CD14-positive monocyte (primary cell): ENCODE results near the gene MZB1. TPM values are rescaled to one million over a fixed set of nuclear protein-coding genes. Genes with fewer than 3 reads are reported as not detected.

Experiments used
- DNase-seq, 3 donors: peaks; one replicate each; pipeline ENCODE4 v3.0.0-alpha.2; 2011 to 2022
- H2AFZ ChIP-seq: 2 replicates; pipeline ENCODE4 v1.6.0; 2012; ENCODE audit warnings: mild to moderate bottlenecking, low read depth, low read length, inconsistent platforms; ENCODE audit not compliant: insufficient read depth, poor library complexity, severe bottlenecking
- H3K27ac ChIP-seq, 2 donors: 1 replicate in 1 of 2; 2 replicates in 1 of 2; pipeline ENCODE4 v1.5.1; 2012 to 2013; ENCODE audit warnings: low read length in 2 of 2, control low read depth in 1 of 2, inconsistent platforms in 1 of 2, low read depth in 1 of 2, mild to moderate bottlenecking in 1 of 2
- H3K27me3 ChIP-seq, 2 donors: one replicate each; pipeline versions ENCODE4 v1.6.0 to v1.6.1; 2011 to 2013; ENCODE audit warnings: low read length in 2 of 2; ENCODE audit not compliant: control insufficient read depth in 2 of 2, insufficient read depth in 2 of 2
- H3K36me3 ChIP-seq, 2 donors: replicated peaks in 1 of 2; 1 replicate in 1 of 2; 2 replicates in 1 of 2; pipeline versions ENCODE4 v1.5.1 to v1.6.1; 2012 to 2013; ENCODE audit warnings: low read length in 2 of 2, control low read depth in 1 of 2, inconsistent platforms in 1 of 2, mild to moderate bottlenecking in 1 of 2; ENCODE audit not compliant: insufficient read depth in 2 of 2, control insufficient read depth in 1 of 2
- H3K4me1 ChIP-seq, 2 donors: 1 replicate in 1 of 2; 2 replicates in 1 of 2; pipeline versions ENCODE4 v1.5.1 to v1.6.1; 2012 to 2013; ENCODE audit warnings: low read length in 2 of 2, control low read depth in 1 of 2, inconsistent platforms in 1 of 2, mild to moderate bottlenecking in 1 of 2, moderate library complexity in 1 of 2; ENCODE audit not compliant: insufficient read depth in 2 of 2, control insufficient read depth in 1 of 2
- H3K4me2 ChIP-seq: replicated peaks from 2 replicates; pipeline ENCODE3; 2012; ENCODE audit warnings: low read length, moderate library complexity, mild to moderate bottlenecking; ENCODE audit not compliant: poor library complexity, severe bottlenecking; ENCODE audit errors: extremely low read depth
- H3K4me3 ChIP-seq, 3 experiments: fragments of 200-600 bp in 1 of 3; sonication (generic) in 1 of 3; replicated peaks in 1 of 3; 1 replicate in 2 of 3; 2 replicates in 1 of 3; pipeline ENCODE4 v1.5.1; 2011 to 2013; ENCODE audit warnings: low read length in 3 of 3, mild to moderate bottlenecking in 3 of 3, control low read depth in 2 of 3, low read depth in 2 of 3, inconsistent platforms in 1 of 3, moderate library complexity in 1 of 3
- H3K79me2 ChIP-seq: 2 replicates; pipeline ENCODE4 v1.6.0; 2012; ENCODE audit warnings: mild to moderate bottlenecking, control low read depth, inconsistent platforms, low read length, moderate library complexity; ENCODE audit not compliant: insufficient read depth
- H3K9ac ChIP-seq: 2 replicates; pipeline ENCODE4 v1.6.0; 2017; ENCODE audit warnings: low read length, mild to moderate bottlenecking; ENCODE audit not compliant: insufficient read depth, poor library complexity, severe bottlenecking
- H3K9me3 ChIP-seq, 2 donors: replicated peaks in 1 of 2; 1 replicate in 1 of 2; 2 replicates in 1 of 2; pipeline versions ENCODE4 v1.5.1 to v1.6.1; 2012 to 2013; ENCODE audit warnings: low read length in 2 of 2, control low read depth in 1 of 2; ENCODE audit not compliant: control insufficient read depth in 1 of 2, insufficient read depth in 1 of 2
- H4K20me1 ChIP-seq: 2 replicates; pipeline ENCODE4 v1.6.0; 2012; ENCODE audit warnings: mild to moderate bottlenecking, low read length, control low read depth, moderate library complexity; ENCODE audit not compliant: insufficient read depth
- H3K27ac Mint-ChIP-seq, 7 donors: one replicate each; pipeline ENCODE4 v1.8.0; 2020; ENCODE audit warnings: mild to moderate bottlenecking in 7 of 7, mixed read lengths in 7 of 7, moderate library complexity in 6 of 7, inconsistent platforms in 2 of 7
- H3K27me3 Mint-ChIP-seq, 3 donors: one replicate each; pipeline ENCODE4 v1.8.0; 2021 to 2022; ENCODE audit warnings: low read depth in 3 of 3, mild to moderate bottlenecking in 3 of 3, mixed read lengths in 3 of 3, moderate library complexity in 3 of 3, inconsistent platforms in 1 of 3
- H3K36me3 Mint-ChIP-seq, 2 donors: one replicate each; pipeline ENCODE4 v1.8.0; 2020; ENCODE audit warnings: mixed read lengths in 2 of 2, inconsistent platforms in 1 of 2, mild to moderate bottlenecking in 1 of 2
- H3K4me1 Mint-ChIP-seq: one replicate; pipeline ENCODE4 v1.8.0; 2020; ENCODE audit warnings: mild to moderate bottlenecking, mixed read lengths
- H3K4me3 Mint-ChIP-seq, 2 donors: one replicate each; pipeline ENCODE4 v1.8.0; 2020; ENCODE audit warnings: mild to moderate bottlenecking in 2 of 2, mixed read lengths in 2 of 2, moderate library complexity in 1 of 2
- H3K9me3 Mint-ChIP-seq, 7 donors: one replicate each; pipeline ENCODE4 v1.8.0; 2020 to 2022; ENCODE audit warnings: mixed read lengths in 7 of 7, mild to moderate bottlenecking in 6 of 7, moderate library complexity in 6 of 7, inconsistent platforms in 2 of 7
- CTCF ChIP-seq: fragments of 200-600 bp; IDR thresholded peaks from one replicate; pipeline ENCODE4 v1.8.0; 2022; ENCODE audit warnings: antibody characterized with exemption, mild to moderate bottlenecking
- WGBS: methylation state at CpG from one replicate; pipeline ENCODE4 v1.1.5; 2013; ENCODE audit warnings: missing lambda C conversion rate; ENCODE audit not compliant: insufficient coverage; 5-methylcytosine and 5-hydroxymethylcytosine counted together
- intact Hi-C, 2 donors: fragments of 100-400 bp; cut with micrococcal nuclease; formaldehyde crosslinking; loops; one replicate each; pipeline versions ENCODE4 v1.15.0 to v1.15.1; 2023
- polyA plus RNA-seq, 3 donors: library from polyadenylated mRNA; depleted of rRNA in 1 of 3; unstranded in 2 of 3; stranded (reverse) in 1 of 3; fragments of 300-500 nt in 2 of 3; fragments of >200 nt in 1 of 3; fragmentation: Illumina TruSeq in 2 of 3; gene quantifications; 1 replicate in 2 of 3; 2 replicates in 1 of 3; pipeline ENCODE4 v1.2.3, GENCODE V29; 2012 to 2021

The MZB1 gene
- polyA plus RNA-seq, 3 donors: 0.30 to 0.52 TPM; not detected in 1

- H3K36me3 ChIP-seq: no peaks in the 10 kb centered on the region
- no peaks in the 10 kb centered on the region for H4K20me1 ChIP-seq
- H3K27me3 ChIP-seq: no peaks in the 10 kb centered on the region
- H3K27ac ChIP-seq: no peak overlapping the region
- H3K4me1 Mint-ChIP-seq: no peaks in the 10 kb centered on the region
- 96% methylated on average over 5 of the region's 6 CpGs for WGBS
- H3K9me3 Mint-ChIP-seq: no peaks in the 10 kb centered on the region
- no peaks in the 10 kb centered on the region for H3K9me3 ChIP-seq
- no peaks in the 10 kb centered on the region for H3K4me1 ChIP-seq
- no peak overlapping the region for H3K4me3 Mint-ChIP-seq
- no peaks in the 10 kb centered on the region for H3K27me3 Mint-ChIP-seq
- no peak overlapping the region for H3K4me3 ChIP-seq
- TF ChIP-seq CTCF: no peak
- H3K27ac Mint-ChIP-seq: no peak overlapping the region
- intact Hi-C loops: no loop called here
- no peak overlapping the region for H3K9ac ChIP-seq
- no peak overlapping the region for H3K4me2 ChIP-seq
- no peak overlapping the region for H2AFZ ChIP-seq
- no peaks in the 10 kb centered on the region for H3K79me2 ChIP-seq
- H3K36me3 Mint-ChIP-seq: no peaks in the 10 kb centered on the region
- DNase-seq: no peak
These were observed 23.4 kb upstream of the MZB1 start for GRCh38 chr5:139413153-139413552.

- H3K27me3 ChIP-seq: no peaks in the 10 kb centered on the region
- no peaks in the 10 kb centered on the region for H3K36me3 ChIP-seq
- no peaks in the 10 kb centered on the region for H4K20me1 ChIP-seq
- no peaks in the 10 kb centered on the region for H3K36me3 Mint-ChIP-seq
- H3K4me3 ChIP-seq: no peak overlapping the region
- H3K9me3 Mint-ChIP-seq: no peaks in the 10 kb centered on the region
- no peak overlapping the region for H3K27ac ChIP-seq
- H3K27me3 Mint-ChIP-seq: peaks cover 0 to 2% (median 0%) of the 10 kb centered on the region in 3 donors
- H3K79me2 ChIP-seq: no peaks in the 10 kb centered on the region
- no peak overlapping the region for H3K4me2 ChIP-seq
- no peaks in the 10 kb centered on the region for H3K4me1 ChIP-seq
- H3K9ac ChIP-seq: no peak overlapping the region
- H3K4me1 Mint-ChIP-seq: peaks cover 5% of the 10 kb centered on the region
- H3K27ac Mint-ChIP-seq: no peak overlapping the region
- 100% methylated on average over 4 of the region's 17 CpGs for WGBS
- no peaks in the 10 kb centered on the region for H3K9me3 ChIP-seq
- H3K4me3 Mint-ChIP-seq: no peak overlapping the region
- intact Hi-C loops: no loop called here
- no peak for DNase-seq
- H2AFZ ChIP-seq: no peak overlapping the region
- no peak for TF ChIP-seq CTCF
These were observed 21.5 kb upstream of the MZB1 start for GRCh38 chr5:139410993-139411828.
